Activated CD4-positive, alpha-beta T cell treated with anti-CD3 and anti-CD28 coated beads, Interleukin-2, amount 50 U/mL, for 16 hours (primary cell): ENCODE results near the gene CPTP.

Experiments used
- DNase-seq: peaks from one replicate; pipeline ENCODE4 v3.0.0-alpha.2; 2020

CPTP gene

DNA sequence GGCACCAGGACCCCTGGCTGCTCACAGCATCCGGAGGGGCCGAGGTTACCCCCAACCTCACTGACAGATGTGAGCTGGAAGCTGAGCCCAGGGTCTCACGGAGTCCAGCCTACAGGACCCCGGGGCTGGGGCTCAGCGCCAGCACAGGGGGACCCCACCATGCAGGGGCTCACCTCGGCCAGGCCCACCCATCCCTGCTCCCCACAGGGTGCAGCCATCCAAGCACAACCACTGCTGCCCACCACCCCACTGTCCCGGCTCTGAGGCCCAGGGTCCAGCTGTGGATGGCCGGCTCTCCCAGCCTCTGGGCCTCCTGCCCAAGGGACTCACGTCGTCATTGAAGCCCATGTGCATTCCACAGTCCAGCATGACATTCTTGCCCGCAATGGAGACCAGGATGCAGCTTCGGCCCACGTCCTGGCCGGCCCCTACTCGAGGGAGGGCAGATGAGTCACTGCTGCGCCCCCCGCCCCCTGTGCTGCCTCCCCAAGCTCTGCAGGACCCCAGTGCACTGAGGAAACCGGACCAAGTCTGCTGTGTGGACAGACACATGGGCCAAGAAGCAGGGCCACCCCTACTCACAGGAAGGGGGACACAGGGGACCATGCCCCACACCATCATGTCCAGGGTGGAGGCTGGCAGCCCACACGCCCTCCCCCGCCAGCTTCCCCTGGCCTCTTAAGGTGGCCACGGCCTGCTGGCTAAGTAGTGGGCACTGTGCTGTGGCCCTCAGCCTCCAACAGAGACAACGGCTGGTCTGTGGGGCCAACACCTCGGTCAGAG lies 3.7 kb upstream of the CPTP start:
- DNase-seq: no peak

DNA sequence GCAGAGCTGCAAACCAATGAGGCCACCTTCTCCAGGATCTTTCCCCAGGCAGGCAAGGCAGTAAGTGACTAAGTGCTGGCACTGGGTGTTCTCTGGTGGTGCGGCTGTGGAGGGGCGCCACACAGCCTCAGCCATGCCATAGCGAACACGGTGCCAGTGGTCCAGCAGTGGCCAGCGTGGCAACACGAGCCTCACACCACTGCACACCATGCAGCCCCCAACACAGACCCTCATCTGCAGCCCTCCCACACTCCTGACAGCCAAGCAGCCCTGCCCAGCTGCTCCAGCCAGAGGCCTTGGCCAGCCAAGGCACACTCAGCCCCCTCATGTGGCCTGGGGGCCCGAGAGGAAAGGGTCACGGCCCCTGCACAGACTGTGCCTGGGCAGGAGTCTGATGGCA lies 3.1 kb upstream of the CPTP start:
- DNase-seq: no peak

DNA sequence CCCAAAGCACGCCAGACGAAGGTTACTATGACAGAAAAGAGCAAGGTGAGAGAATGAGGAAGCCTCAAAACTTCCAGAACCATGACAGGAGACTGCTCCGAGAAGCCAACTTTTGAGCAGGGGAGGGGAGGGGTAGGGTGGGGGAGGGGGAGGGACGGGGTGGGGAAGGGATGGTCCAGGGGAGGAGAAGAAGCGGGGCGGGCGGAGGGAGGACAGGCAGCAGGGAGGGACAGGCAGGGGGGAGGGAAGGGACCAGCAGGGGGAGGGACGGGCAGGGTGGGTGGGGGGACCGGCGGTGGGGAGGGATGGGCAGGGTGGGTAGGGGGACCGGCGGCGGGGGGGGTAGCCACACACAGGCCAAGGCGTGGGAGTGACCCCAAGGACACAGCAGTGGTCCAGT lies 2.2 kb upstream of the CPTP start:
- no peak for DNase-seq

DNA sequence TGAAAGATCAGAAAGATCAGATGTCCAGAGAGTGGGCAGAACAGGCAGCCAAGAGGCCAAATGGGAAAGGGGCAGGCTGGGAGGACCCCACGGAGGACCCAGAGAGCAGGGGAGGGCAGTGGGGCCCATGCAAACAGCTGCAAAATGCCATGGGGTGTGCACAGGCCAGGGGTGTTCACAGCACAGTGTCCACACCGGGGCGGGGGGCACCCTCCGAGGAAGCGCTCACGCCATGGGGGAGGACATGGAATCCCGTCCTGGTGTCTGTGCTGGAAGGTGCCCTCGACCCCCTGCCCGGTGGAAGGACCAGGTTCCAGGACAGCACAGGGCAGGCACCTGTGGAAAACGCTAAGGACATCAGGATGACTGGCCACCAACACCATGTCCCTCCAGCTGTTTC lies 1.6 kb upstream of the CPTP start:
- DNase-seq: no peak

DNA sequence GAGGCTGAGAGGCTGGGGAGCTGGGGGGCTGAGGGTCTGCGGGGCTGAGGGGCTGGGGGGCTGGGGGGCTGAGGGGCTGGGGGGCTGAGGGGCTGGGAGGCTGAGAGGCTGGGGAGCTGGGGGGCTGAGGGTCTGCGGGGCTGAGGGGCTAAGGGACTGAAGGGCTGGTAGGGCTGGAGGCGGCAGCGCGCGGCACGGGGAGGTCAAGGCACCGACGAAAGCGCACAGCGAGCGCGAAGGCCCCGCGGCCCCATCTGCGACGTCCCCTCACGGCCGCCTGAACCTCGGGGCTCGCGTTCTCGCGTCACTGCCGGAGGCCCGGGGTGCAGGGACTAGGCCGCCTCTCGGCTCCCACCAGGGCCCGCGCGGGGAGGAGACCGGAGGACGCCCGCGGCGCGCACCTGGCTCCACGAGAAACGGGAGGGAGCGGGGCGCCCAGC lies 498 bp upstream of the CPTP start:
- DNase-seq: peak; percentile 28

- no peak for DNase-seq
Observed at GRCh38 chr1:1325288-1326074, 879 bp downstream of the CPTP start.

- DNase-seq: no peak
Observed at GRCh38 chr1:1326075-1326605, 1.5 kb downstream of the CPTP start.

DNA sequence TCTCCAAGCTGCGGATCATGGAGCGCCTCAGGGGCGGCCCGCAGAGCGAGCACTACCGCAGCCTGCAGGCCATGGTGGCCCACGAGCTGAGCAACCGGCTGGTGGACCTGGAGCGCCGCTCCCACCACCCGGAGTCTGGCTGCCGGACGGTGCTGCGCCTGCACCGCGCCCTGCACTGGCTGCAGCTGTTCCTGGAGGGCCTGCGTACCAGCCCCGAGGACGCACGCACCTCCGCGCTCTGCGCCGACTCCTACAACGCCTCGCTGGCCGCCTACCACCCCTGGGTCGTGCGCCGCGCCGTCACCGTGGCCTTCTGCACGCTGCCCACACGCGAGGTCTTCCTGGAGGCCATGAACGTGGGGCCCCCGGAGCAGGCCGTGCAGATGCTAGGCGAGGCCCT lies 2.7 kb downstream of the CPTP start:
- no peak for DNase-seq

- DNase-seq: no peak
Observed at GRCh38 chr1:1328254-1328653, 3.7 kb downstream of the CPTP start.

- no peak for DNase-seq
Observed at GRCh38 chr1:1329304-1330210, 5.0 kb downstream of the CPTP start.

- no peak for DNase-seq
Observed at GRCh38 chr1:1330366-1331067, 5.9 kb downstream of the CPTP start.

- DNase-seq: no peak
Observed at GRCh38 chr1:1331068-1331965, 6.7 kb downstream of the CPTP start, which contains the start of gene TAS1R3. TSS of gene TAS1R3 (plus strand) at chr1:1331280. CDS start at chr1:1331346, 66 bp downstream.

GRCh38 chr1:1332031-1332755 lies 7.6 kb downstream of the CPTP start:
- no peak for DNase-seq

DNA sequence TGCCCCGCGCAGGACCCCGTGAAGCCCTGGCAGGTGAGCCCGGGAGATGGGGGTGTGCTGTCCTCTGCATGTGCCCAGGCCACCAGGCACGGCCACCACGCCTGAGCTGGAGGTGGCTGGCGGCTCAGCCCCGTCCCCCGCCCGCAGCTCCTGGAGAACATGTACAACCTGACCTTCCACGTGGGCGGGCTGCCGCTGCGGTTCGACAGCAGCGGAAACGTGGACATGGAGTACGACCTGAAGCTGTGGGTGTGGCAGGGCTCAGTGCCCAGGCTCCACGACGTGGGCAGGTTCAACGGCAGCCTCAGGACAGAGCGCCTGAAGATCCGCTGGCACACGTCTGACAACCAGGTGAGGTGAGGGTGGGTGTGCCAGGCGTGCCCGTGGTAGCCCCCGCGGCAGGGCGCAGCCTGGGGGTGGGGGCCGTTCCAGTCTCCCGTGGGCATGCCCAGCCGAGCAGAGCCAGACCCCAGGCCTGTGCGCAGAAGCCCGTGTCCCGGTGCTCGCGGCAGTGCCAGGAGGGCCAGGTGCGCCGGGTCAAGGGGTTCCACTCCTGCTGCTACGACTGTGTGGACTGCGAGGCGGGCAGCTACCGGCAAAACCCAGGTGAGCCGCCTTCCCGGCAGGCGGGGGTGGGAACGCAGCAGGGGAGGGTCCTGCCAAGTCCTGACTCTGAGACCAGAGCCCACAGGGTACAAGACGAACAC lies 8.3 kb downstream of the CPTP start:
- no peak for DNase-seq

DNA sequence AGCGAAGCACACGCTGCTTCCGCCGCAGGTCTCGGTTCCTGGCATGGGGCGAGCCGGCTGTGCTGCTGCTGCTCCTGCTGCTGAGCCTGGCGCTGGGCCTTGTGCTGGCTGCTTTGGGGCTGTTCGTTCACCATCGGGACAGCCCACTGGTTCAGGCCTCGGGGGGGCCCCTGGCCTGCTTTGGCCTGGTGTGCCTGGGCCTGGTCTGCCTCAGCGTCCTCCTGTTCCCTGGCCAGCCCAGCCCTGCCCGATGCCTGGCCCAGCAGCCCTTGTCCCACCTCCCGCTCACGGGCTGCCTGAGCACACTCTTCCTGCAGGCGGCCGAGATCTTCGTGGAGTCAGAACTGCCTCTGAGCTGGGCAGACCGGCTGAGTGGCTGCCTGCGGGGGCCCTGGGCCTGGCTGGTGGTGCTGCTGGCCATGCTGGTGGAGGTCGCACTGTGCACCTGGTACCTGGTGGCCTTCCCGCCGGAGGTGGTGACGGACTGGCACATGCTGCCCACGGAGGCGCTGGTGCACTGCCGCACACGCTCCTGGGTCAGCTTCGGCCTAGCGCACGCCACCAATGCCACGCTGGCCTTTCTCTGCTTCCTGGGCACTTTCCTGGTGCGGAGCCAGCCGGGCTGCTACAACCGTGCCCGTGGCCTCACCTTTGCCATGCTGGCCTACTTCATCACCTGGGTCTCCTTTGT lies 9.1 kb downstream of the CPTP start:
- no peak for DNase-seq

DNA sequence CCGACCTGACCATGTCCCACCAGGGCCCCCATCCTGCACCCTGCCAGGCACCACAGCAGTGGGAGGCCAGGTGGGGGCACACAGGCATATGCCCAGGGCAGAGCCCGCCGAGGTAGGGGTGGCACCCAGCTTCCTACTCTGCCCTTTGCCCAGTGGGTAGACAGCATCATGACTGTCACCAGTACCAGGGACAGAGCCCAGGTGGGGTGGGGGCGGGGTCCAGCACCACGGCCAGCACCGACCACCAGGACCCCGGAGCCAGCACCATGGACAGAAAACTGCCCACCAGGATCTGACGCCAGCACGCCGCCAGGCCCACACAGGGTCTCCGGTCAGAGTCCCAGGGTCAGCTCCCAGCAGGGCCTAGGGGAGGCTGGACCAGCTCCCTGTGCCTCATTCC lies 10.2 kb downstream of the CPTP start:
- no peak for DNase-seq

GRCh38 chr1:1335283-1335682 lies 10.7 kb downstream of the CPTP start:
- no peak for DNase-seq

- DNase-seq: no peak
Observed at GRCh38 chr1:1335792-1336248, 11.2 kb downstream of the CPTP start.

GRCh38 chr1:1336446-1336845 lies 11.8 kb downstream of the CPTP start:
- no peak for DNase-seq
